GM12801 (cell line): ENCODE results near the gene TMTC2.

ENCODE experiments used
- TF ChIP-seq, protein P1 (sequence below): IDR thresholded peaks from one replicate; pipeline ENCODE4 v1.5.1; 2011; ENCODE audit warnings: control low read depth; ENCODE audit not compliant: insufficient read length; ENCODE audit errors: extremely low read depth

TMTC2 gene

DNA sequence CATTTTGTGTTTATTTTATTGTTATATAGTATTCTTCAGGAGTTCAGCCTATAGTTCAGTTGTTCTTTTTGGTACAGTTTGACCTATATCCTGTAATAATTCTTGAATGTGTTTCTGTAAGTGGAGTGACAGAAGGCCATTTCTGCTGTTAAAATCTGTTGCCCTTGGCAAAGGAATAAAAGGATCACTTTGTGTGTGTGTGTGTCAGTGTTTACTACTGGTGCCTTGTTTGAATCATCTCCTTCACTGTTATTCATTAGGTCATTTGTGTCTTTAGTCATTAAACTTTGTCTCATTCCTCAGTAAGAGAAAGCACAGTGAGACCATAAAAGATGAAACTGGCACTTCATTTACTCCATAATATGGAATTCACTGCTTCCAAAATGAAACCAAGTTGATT, 130.7 kb downstream of the TMTC2 start:
- TF ChIP-seq, protein P1, sequence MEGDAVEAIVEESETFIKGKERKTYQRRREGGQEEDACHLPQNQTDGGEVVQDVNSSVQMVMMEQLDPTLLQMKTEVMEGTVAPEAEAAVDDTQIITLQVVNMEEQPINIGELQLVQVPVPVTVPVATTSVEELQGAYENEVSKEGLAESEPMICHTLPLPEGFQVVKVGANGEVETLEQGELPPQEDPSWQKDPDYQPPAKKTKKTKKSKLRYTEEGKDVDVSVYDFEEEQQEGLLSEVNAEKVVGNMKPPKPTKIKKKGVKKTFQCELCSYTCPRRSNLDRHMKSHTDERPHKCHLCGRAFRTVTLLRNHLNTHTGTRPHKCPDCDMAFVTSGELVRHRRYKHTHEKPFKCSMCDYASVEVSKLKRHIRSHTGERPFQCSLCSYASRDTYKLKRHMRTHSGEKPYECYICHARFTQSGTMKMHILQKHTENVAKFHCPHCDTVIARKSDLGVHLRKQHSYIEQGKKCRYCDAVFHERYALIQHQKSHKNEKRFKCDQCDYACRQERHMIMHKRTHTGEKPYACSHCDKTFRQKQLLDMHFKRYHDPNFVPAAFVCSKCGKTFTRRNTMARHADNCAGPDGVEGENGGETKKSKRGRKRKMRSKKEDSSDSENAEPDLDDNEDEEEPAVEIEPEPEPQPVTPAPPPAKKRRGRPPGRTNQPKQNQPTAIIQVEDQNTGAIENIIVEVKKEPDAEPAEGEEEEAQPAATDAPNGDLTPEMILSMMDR = no peak

DNA sequence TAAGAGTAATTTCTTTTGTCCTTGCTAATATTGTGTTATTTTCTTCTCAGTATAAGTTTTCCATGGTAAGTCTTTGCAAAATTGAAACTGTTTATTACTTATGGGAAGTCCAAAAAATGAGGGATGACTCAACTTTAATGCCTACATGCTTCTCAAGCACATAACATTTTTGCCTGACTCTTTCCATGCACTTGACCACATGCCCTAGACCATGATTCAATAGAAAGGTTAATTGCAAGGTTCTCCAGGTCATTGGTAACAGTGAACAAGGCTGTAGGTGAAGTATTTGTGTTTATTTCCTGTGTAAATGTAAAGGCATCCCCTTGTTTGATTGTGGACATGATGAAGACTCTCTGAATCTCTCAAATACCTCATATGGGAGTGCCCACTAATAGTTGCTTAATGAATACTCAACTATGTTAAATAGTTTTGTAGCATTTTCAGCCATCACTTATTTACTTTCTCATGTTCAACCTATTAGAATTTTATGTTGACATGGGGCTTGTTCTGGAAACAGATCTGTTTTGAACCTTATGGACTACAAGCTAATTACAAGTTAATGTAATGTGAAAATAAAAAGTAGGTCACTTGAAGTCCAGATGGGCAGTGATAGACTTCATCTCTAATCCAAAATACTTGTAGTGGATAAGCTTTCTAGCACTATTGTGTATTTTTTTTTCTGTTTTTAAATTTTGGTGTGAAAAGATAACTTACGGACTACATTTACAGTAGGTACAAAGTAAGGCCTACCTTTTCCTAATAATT, 131.7 kb downstream of the TMTC2 start:
- TF ChIP-seq, protein P1 = no peak

DNA sequence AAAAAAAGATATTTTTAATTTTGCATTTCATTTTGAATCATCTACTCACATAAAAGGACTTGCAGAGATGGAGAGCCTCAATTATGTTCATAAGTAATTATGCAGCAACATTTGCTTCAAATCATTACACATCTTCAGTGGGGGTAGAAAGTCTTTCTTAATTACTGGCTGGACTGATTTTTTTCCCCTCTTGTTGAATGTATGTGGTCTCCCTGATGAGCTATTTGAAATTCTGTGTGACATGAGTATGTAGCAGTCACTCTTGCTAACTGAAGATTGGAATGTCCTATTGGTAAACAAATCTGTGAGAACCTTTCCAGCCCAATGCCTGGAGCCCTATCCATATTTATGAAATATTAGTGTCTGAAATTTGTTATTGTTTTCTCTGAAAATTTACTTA, 139.8 kb downstream of the TMTC2 start:
- TF ChIP-seq, protein P1 = no peak

DNA sequence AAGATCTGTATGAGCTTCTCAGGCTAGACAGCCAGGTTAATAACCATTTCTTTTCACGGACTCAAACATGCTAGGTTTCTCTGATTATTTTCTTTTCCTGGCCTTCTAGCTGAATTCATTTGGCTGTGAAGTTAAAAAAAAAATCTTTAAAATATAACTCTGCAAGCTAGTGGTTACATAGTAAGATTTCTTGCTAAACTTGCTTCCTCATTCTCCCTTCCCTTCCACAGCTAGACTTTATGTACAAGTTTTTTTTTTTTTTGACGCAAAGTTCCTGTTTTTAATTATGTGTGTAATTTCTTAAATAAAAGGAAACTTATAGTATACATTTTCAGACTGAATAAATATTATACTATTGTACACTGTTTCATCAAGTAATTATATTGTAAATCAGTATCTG, 145.4 kb downstream of the TMTC2 start:
- TF ChIP-seq, protein P1 = no peak

DNA sequence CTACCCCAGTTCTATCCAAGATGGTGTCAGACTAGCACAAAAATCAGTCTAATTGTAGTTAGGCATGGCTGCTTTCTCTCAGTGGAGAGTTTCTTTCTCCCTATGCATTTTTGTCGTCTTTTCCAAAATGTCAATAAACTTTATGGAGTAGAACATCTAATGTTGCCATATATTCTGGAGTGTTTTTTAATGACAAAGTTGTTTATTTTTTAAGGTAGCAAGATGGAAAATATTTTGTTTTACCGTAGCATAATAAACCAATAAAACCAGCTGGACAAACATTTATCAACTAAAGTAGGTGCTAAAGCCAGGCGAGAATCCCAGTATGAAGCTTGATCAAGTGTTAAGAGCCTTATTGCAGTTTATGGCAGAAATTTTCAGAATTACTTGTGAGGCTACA, 146.3 kb downstream of the TMTC2 start:
- TF ChIP-seq, protein P1 = no peak

DNA sequence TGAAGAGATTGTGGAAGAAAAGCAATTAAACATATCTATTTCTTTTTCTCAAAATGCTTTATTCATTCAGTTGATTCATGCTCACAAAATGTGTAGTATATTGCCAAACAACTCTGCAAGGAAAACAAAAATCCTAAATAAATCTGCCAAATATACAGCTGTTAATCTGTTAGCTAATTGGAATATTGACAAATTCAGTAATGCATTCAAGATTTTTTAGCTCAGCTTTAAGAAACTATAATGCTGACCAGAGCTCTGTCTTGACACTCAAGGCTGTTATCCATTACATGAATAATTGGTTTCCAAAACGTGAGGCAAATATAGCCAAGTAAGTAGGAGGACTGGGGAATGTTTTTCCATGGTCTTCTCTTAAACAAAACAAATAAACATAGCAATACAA, 146.8 kb downstream of the TMTC2 start:
- TF ChIP-seq, protein P1 = no peak

DNA sequence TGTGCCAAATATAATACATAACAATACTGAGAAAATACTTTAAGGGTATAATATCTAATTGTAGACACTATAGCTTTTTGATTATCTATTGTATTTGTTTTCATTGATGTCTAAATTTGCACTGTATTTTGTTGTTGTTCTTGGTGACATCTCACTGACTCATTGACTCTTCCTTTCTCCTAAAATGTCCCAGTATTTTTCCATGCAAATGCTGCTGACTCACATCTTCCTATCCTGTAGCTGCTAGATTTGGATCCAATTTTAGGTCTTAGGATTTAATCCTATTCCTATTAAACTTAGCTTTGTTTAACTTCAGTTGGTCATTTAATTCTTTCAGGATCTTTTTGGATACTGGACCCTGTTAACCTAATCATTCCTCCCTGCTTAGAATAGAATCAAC, 148.5 kb downstream of the TMTC2 start:
- TF ChIP-seq, protein P1 = no peak
